GM18867 (cell line): ENCODE results near the gene AVPR2.

ENCODE experiments used
- ATAC-seq: cut with Tn5 transposase; IDR thresholded peaks from one replicate; pipeline ENCODE4 v1.9.1; 2021; ENCODE audit warnings: mild to moderate bottlenecking, moderate library complexity; ENCODE audit not compliant: unreplicated experiment

AVPR2 gene

GRCh38 chrX:153870791-153871360, 33.6 kb upstream of the AVPR2 start:
- ATAC-seq, result no peak

GRCh38 chrX:153871451-153871850, 33.0 kb upstream of the AVPR2 start:
- ATAC-seq, result no peak

DNA sequence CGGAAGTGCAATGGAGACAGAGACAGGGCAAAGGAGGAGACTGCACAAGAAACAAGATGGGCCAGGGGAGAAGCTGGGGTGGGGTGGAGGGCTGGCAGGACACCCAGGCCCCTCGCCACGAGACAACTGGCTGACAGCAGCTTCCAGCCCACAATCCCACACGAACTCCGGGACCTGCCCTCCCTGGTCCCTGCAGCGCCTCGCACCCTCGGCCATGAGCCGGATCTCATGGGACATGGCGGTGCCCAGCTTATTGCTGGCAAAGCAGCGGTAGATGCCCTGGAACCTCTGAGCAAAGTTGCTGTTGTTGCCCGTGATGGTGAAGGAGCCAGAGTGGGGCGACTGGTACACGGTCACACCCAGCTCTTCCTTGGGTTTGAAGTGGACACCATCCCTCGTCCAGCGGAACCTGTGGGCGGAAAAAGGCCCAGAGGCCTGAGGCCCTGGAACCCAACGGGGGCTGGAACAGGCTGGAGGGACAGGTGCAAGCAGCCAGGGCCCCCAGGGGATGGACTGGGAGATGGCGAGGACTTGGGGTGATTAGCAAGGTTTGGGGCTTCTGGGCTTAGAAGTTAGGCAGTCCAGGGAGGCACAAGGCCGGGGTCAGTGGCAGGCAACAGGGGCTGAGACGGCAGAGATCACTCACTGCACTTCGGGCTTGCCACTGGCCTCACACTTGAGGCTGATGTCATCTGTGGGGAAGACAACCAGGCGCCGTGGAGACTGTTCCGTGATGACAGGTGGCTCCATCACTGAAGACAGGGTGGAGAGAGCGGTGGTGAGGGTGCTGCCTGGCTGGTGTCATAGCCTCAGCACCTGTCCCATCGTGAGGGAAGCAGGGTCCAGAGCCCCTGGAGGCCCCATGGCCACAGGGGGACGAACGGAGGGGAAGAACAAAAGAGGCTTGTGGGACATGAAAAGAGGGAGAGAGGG, 32.3 kb upstream of the AVPR2 start:
- no peak for ATAC-seq

- ATAC-seq, result no peak
These were observed 31.0 kb upstream of the AVPR2 start for GRCh38 chrX:153873282-153874084.

DNA sequence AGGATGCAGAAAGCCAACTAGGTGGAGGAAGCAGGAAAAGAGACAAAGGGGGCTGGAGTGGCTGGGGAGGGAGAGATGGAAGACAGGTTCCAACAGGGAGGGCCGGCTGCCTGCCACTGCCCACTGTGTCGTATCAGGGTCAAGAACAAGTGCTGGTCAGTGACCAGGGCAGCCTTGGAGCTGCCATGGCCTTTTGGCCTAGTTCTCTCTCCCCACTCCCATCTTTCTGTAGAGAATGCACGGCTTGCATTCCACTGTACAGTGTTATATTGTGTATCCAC, 30.4 kb upstream of the AVPR2 start:
- no peak for ATAC-seq

DNA sequence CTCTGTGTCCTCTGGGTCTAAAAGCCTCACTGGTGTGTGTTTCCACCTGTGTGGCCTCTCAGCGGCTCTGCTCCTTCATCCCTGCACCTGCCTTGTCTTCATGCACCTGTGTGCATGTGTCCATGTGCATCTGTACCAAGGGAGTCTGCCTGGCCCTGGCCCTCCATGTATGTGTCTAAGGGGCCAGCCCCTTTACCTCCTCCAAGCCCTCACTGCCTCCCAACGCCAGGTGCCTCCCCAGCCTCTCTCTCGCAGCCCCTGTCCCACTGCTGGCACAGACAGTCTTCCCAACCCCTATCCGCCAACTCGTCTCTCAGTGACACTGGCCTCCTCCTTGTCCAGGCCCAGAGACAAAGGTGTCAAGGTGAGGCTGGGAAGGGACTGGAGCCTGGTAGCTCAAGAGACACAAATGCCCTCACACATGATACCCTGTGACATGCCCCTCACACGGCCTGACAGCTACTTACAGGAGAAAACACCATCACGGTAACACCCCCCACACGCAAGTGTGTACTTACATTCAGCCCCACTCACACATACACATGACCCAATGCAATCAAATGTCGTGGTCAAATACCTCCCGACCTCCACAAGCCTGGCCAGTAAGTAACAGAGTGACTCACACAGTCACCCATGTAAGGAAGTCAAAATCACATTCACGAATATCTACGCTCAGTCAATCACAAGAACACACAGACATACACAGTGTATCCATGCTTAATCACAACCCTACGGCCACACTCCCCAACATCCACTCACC, 29.9 kb upstream of the AVPR2 start:
- no peak for ATAC-seq

DNA sequence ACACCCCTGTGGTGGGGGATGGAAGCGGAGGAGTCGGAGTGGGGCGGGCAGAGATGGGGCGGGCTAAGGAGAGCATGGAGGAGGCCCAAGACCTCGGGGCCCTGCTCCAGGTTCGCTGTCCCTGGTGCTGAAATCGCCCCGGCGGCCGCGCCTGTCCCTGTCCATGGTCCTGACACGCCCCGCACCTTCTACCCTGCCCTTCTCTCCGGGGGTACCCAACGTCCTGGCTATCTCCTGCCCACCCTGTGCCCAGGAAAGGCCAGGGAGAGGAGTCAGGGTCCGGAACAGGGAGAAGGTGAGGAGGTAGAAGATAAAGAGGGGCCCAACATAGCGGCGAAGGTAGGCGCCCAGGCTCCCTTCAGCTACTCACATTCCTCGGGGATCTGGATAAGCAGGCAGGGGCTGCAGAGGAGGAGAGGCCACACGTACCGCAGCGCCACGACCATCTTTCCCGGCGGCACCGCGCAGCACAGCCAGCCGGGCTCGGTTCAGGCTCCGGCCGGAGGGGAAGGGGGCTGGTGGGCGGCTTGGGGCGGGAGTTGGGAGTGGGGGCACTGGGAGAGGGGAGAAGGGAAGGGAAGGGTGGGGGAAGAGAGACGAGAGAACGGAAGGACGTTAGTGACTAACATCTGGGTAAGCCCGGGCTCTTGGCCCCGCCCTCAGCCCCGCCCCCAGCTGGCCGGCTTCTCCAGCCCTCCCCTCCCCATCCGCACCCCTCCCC, 28.9 kb upstream of the AVPR2 start:
- ATAC-seq, result no peak

- no peak for ATAC-seq
These were observed 28.4 kb upstream of the AVPR2 start for GRCh38 chrX:153876112-153876491.

DNA sequence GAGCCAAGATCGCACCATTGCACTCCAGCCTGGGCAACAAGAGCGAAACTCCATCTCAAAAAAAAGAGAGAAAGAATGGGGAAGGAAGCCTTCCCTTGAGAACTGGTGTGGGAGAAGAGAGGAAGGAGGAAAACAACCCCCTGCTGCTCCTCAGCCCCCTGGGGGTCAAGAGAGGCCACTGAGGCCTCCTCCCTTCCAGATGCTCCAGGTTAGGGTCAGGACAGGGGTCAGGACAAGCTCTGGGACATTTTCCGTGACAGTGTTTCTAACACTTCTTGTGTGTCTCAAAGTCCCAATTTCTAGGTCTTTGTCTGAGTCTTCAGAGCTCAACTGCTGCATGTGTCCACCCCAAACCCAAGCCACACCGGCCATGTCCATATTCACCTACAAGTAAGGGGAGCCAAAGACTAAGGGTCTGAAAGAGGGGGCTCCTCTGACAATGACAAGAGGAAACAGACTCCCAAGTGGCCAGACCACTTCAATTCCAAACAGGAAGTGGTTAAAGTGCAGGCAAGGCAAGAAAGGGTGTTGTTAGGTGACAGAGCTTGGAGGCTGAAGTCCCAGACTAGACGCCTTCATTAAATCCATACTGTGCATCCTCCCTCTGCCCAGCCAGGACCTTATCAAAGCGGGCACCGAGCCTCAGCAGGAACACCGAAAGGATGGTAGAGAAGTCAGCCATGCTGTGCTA, 26.8 kb upstream of the AVPR2 start:
- ATAC-seq, result no peak

- ATAC-seq, result no peak
These were observed 26.1 kb upstream of the AVPR2 start for GRCh38 chrX:153878345-153878744.

- no peak for ATAC-seq
These were observed 25.4 kb upstream of the AVPR2 start for GRCh38 chrX:153878969-153879653.

DNA sequence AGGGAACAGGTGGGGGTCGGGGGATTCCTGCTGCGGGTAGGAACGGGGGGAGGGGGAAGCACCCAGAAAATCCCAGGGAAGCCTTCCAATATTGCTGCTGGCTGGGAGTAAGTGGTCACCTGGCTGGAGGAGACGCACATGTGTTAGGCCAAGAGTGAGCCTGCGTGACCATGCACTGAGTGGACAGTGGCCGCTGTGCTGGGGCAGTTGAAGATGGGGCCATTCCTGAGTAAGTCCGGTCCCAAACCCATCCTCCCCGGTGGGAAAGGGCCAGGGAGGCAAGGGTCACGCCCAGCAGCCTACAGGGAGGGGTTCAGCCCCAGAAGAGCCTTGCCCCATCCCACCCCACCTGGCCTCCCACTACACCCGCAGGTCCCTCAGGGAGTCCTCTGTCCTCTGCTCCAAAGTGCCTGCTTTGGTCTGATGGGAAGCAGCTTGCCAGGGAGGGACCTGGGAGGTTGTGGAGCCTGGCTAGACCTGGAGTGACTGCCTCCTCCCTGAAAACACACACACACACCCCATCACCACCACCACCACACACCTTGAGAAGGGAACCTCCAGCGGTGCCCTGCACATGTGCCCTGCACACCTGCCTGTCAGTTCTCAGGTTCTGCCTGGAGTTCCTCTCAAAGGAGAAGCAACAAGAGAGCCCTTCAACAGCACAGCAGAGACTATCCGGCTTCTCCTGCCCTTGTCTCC, 24.6 kb upstream of the AVPR2 start:
- no peak for ATAC-seq

GRCh38 chrX:153880440-153880815, 24.0 kb upstream of the AVPR2 start:
- ATAC-seq, result no peak

- ATAC-seq, result no peak
These were observed 23.2 kb upstream of the AVPR2 start for GRCh38 chrX:153881281-153881680.

GRCh38 chrX:153882086-153882498, 22.4 kb upstream of the AVPR2 start:
- no peak for ATAC-seq

DNA sequence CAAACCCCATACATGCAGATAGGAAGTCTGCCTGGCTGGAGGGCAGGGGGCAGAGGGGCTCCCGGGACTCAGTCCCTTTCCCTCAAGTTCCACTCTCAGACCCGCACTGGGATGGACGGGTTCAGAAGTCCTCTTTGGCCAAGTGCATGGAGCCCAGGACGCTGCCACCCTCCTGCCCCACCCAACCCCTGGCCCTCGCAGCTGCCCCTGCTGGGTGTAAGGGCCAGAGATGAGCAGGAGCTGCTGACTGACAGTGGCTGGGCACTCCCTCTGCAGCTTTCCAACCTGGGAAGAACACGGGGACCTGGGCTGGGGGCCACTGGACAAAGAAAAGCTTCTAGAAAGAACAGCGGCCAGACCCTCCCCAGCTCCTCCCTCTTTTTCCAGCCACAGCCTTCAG, 21.9 kb upstream of the AVPR2 start:
- ATAC-seq, result no peak

DNA sequence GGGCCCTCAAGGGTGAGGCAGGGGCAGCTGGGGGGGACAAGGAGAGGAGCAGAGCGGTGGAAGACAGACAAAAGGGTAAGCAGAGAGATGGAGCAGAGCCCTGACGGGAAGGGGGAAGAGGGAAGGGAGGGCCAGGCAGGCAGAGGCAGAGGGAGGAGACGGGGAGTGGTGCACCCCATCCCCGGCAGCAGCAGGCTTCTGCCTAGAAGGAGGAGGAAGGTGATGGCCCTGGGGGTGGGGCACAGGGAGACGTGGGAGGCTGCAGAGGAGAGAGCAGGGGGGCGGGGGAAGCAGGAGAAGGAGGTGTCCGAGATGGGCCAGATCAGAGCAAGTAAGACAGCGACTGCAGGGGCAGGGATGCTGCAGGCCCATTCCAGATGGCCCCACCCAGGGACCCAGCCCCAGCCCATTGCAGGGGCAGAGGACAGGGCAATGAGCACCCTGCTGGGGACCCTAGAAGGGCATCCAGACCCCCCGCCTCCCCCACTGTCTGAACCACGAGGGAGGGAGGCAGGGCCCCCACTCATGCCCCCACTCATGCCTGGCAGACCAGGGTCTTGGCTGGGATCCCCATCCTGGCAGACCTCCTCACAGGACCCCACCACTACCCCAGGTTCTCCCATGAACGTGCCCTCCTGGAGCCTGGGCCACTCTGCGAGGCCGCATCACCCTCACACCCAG, 21.2 kb upstream of the AVPR2 start:
- ATAC-seq, result no peak

DNA sequence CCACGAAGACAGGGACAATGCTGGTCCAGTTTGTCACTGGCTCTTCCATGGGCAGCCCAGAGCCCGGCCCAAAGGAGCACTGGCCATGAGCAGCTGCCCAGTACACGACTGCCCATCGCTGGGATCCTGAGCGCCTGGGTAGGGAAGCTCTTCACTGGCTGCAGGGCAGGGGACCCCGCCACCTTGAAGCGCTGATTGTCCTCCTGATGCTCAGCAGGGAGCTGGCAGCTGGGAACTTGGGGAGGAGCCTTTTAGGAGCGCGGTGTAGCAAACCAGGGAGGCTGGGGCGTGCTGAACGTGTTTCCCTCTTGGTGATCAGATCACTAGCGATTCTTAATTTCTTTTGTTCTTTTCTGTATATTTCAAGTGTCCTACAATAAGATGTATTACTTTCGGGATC, 20.3 kb upstream of the AVPR2 start:
- no peak for ATAC-seq
